MV-4-11 (cell line): Measurements from ENCODE around the gene NRXN3.

Source experiments
- DNase-seq: peaks from one replicate; lab custom pipeline; 2025; lab: John Stamatoyannopoulos, UW

Gene NRXN3

GRCh38 chr14:78243187-78243586, 73.0 kb downstream of the NRXN3 start:
- DNase-seq = no peak

GRCh38 chr14:78245238-78245637, 75.1 kb downstream of the NRXN3 start:
- no peak for DNase-seq

DNA sequence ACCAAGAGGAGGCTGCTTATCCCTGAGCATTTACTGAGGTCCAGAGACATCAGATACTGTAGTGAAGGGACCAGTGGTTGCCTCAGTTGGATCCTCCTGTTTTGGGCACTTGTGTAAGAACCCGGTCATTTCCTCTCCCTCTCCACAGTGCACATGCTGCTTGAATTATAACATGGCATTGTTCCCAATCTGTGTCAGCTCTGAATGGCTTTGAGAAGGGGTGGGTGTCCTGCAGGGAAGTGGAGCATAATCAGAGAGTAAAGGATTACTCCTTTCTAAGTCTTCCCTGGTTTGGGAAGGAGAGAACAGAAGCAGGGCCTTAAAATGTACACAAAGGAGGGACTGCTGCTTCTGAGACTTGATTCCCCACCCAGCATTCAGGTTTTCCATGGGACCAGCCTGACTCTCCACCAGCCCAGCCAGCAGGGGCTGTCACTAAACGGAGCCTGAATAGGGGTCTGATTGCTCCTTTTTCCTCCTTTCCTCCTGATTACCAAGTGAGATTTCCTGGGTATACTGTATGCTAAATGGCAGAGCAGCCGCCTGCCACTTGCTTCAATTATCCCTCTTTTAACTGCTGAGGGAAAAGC, 78.4 kb downstream of the NRXN3 start:
- no peak for DNase-seq

DNA sequence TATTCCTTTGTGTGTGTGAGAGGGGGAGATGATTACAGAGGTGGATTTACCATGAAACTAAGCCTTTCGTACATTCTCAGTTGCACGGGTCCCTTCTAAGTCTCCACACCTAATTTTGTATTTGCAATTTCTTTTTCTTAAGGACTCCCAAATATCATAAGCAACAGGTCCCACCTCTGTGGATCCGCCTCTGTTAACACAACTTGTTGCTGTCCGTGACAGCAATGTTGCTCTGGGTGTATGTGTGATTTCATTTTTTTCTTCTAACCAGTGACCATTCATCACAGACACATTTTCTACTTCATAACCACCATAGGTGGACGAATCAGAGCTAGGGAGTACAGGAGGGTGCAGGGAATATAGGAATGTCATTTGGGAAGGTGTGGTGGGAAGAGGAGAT, 81.1 kb downstream of the NRXN3 start:
- no peak for DNase-seq

- DNase-seq = peak; percentile 17
These were observed 83.8 kb downstream of the NRXN3 start for GRCh38 chr14:78253986-78254385.

GRCh38 chr14:78254911-78255461, 84.8 kb downstream of the NRXN3 start:
- DNase-seq = peak; percentile 89

DNA sequence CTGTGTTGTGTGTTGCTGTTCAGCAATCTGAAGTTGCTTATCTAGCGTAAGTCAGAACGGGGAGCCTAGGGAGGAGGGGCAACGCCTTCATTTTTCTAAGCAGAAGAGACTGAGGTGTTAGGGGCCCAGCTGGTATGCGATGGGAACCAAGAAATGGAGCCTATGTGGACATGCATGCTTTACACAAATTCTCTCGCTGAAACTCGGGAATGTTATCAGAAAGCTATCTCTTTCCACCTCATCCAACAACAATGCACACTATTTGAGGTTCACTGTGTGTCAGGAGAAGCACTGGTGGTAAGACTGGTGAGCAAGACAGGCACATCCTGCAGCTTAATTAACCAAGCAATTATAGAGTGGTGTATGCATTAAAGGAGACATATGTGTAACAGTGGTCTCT, 89.7 kb downstream of the NRXN3 start:
- no peak for DNase-seq

- DNase-seq = no peak
These were observed 108.5 kb downstream of the NRXN3 start for GRCh38 chr14:78278464-78279250.

DNA sequence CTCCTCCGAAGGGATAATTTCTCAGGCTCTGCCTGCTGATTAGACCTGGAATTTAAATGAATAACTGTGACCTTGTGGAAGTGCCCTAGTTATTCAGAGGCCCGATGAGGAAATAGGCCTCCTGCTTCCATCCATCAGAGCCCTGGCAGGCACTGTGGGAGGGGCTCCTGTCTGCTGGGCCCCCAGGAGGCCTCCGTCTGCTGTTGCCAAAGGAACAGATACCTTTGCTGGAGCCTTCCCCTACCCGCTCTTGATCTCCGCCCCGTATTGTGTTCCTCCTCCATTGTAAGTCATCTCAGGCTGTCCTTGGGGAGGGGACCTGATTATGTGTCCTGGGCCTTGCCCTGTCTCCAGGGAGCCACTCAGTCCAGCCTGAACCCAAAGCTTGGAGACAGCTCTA, 112.3 kb downstream of the NRXN3 start:
- no peak for DNase-seq

- DNase-seq = no peak
These were observed 116.0 kb downstream of the NRXN3 start for GRCh38 chr14:78286210-78286609.

DNA sequence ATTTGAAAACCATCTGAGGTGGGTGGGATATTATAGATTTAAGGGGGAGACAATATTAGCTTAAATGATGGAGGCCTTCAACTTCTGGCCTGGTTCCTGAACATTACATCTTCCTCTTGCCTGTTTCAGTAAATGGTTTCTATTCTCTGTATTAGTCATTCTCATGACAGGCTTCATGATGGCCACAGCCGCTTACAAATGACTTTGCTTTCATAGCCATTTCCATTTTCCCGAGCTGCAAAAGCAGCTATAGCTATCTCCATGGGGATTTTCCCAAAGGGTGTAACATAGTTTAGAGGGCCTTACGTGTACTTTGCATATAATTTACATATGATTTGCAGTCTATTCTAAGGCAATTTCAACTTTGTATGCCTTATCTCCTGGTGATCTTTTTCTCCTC, 121.8 kb downstream of the NRXN3 start:
- peak; percentile 46 for DNase-seq

GRCh38 chr14:78297858-78298257, 127.7 kb downstream of the NRXN3 start:
- no peak for DNase-seq

GRCh38 chr14:78298298-78298697, 128.1 kb downstream of the NRXN3 start:
- DNase-seq = no peak

- no peak for DNase-seq
These were observed 132.7 kb downstream of the NRXN3 start for GRCh38 chr14:78302841-78303240.

- DNase-seq = no peak
These were observed 137.5 kb downstream of the NRXN3 start for GRCh38 chr14:78307671-78308070.

GRCh38 chr14:78308079-78308478, 137.9 kb downstream of the NRXN3 start:
- DNase-seq = no peak

GRCh38 chr14:78310272-78310671, 140.1 kb downstream of the NRXN3 start:
- no peak for DNase-seq

GRCh38 chr14:78313499-78313898, 143.3 kb downstream of the NRXN3 start:
- DNase-seq = no peak

- no peak for DNase-seq
These were observed 144.3 kb downstream of the NRXN3 start for GRCh38 chr14:78314484-78314883.

DNA sequence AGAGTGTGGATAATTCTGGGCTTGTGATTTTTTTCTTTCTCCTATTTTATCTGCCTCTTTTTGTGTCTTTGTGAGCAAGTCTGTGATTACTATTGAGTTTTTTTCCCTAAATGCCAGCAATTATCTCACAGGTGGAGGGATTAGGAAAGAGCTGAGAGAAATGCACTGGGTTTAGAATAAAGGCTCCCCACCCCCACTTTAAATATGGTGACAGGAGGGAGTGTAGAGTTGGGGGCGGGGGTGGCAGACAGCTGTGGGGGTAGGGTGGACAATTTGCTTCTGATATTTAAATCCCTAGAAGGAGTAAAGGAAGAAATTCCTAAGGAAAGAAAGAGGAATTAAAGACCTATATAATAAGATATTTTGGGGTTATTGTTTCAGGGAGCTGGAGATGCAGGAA, 145.9 kb downstream of the NRXN3 start:
- DNase-seq = no peak

DNA sequence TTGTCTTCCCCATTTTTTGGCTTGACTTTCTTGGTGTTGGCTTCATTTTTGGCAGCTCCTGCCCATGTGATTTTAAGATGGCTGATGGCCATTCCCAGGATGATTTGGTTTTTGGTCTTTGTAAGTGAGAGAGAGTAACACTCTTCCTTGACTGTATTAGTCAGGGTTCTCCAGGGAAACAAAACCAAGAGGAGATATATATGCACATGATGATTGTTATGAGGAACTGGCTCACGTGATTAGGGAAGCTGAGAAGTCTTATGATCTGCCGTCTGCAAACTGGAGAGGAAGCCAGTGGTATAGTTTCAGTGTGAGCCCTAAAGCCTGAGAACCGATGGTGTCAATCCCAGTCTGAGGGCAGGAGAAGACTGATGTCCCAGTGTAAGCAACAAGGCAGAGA, 146.6 kb downstream of the NRXN3 start:
- DNase-seq = peak; percentile 82

- DNase-seq = no peak
These were observed 149.2 kb downstream of the NRXN3 start for GRCh38 chr14:78319406-78319805.

DNA sequence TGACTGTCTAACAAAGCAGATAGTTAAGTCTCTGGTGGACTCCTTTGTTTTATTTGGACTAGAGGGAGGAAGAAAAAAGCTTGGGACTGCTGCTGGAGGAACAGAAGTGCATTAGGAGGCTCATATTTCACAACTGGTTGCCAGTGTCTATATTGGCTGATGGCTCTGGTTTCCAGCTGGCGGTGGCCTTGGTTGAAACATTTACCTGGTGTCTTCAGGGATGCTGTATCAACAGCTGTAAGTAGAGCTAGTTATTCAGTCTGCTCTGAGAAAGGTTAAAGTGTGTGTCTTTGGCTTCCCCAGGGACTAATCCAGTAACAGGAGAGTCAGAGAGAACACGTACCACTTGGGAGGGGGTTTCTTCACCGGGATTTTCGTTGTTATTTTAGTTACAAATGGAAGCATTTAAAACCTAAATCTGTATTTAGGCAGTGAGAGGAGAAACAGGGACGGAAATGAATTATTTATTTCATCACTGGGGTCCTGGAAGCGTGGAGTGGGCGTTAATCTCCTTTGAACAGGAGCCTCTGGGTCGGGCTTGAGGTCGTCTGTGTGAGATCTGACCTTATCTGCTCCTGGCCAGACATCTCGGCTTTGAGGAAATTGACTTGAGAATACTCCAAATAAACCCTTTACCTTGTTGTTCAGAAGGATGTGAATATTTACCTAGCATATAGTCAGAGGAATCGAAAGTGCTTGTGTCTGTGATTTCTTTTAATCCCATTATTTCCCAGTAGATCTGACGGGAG, 149.9 kb downstream of the NRXN3 start:
- DNase-seq = no peak
